Effector memory CD8-positive, alpha-beta T cell (primary cell): ENCODE data around the gene ECM1.
A peak's percentile ranks its signal among the peaks of the same experiment; 100 is the strongest.

Experiments
- ATAC-seq: fragments of 150-1000 bp; cut with Tn5 transposase; replicated peaks from 2 replicates; pipeline ENCODE4 v1.10.0; 2021; ENCODE audit warnings: mild to moderate bottlenecking, moderate library complexity
- DNase-seq, 3 experiments: peaks; one replicate each; pipeline ENCODE4 v3.0.0; 2021
- H3K27ac Mint-ChIP-seq, 2 donors: one replicate each; pipeline ENCODE4 v1.8.0; 2022; ENCODE audit warnings: mild to moderate bottlenecking in 2 of 2, mixed read lengths in 2 of 2, moderate library complexity in 2 of 2
- H3K27me3 Mint-ChIP-seq, 2 donors: one replicate each; pipeline ENCODE4 v1.8.0; 2022; ENCODE audit warnings: mixed read lengths in 2 of 2
- H3K36me3 Mint-ChIP-seq: one replicate; pipeline ENCODE4 v1.8.0; 2022; ENCODE audit warnings: mild to moderate bottlenecking, moderate library complexity, mixed read lengths; ENCODE audit not compliant: insufficient read depth
- H3K4me1 Mint-ChIP-seq, 2 donors: one replicate each; pipeline ENCODE4 v1.8.0; 2022; ENCODE audit warnings: low read depth in 2 of 2, mixed read lengths in 2 of 2
- H3K4me3 Mint-ChIP-seq, 2 donors: one replicate each; pipeline ENCODE4 v1.8.0; 2022; ENCODE audit warnings: mild to moderate bottlenecking in 2 of 2, mixed read lengths in 2 of 2, moderate library complexity in 2 of 2
- H3K9me3 Mint-ChIP-seq, 2 donors: one replicate each; pipeline ENCODE4 v1.8.0; 2022; ENCODE audit warnings: mixed read lengths in 2 of 2

Gene ECM1

GRCh38 chr1:150552128-150552910, 44.4 kb downstream of the ECM1 start:
- peak overlapping the region in 1 of 2 donors; percentile 8 for H3K4me3 Mint-ChIP-seq
- DNase-seq: no peak
- H3K36me3 Mint-ChIP-seq: peaks cover 22% of the 10 kb centered on the region
- no peaks in the 10 kb centered on the region for H3K9me3 Mint-ChIP-seq
- H3K27me3 Mint-ChIP-seq: peaks cover 7 to 13% of the 10 kb centered on the region in 2 donors
- H3K27ac Mint-ChIP-seq: no peak overlapping the region
- peak; percentile 10 for ATAC-seq
- peaks cover 17 to 19% of the 10 kb centered on the region in 2 donors for H3K4me1 Mint-ChIP-seq

- Mint-ChIP-seq H3K27ac (no peak overlapping the region), H3K4me1 (peaks cover 17 to 19% of the 10 kb centered on the region in 2 donors), H3K27me3 (peaks cover 7 to 13% of the 10 kb centered on the region in 2 donors), H3K4me3 (no peak overlapping the region), H3K9me3 (no peaks in the 10 kb centered on the region), H3K36me3 (peaks cover 22% of the 10 kb centered on the region)
- no peak for DNase-seq
- ATAC-seq: no peak
Measured at GRCh38 chr1:150552911-150553289, 45.0 kb downstream of the ECM1 start.

DNA sequence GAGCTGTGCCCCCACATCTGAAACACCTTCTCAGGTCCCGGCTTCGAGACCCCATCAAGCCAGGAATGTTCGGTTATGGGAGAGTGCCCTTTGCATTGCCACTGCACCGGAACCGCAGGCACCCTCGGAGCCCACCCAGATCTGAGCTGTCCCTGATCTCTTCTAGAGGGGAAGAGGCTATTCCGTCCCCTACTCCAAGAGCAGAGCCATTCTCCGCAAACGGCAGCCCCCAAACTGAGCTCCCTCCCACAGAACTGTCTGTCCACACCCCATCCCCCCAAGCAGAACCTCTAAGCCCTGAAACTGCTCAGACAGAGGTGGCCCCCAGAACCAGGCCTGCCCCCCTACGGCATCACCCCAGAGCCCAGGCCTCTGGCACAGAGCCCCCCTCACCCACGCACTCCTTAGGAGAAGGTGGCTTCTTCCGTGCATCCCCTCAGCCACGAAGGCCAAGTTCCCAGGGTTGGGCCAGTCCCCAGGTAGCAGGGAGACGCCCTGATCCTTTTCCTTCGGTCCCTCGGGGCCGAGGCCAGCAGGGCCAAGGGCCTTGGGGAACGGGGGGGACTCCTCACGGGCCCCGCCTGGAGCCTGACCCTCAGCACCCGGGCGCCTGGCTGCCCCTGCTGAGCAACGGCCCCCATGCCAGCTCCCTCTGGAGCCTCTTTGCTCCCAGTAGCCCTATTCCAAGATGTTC, 45.6 kb downstream of the ECM1 start:
- Mint-ChIP-seq H3K27ac (no peak overlapping the region), H3K27me3 (peaks cover 7 to 13% of the 10 kb centered on the region in 2 donors), H3K4me1 (peaks cover 15 to 16% of the 10 kb centered on the region in 2 donors), H3K36me3 (peaks cover 22% of the 10 kb centered on the region), H3K9me3 (no peaks in the 10 kb centered on the region), H3K4me3 (no peak overlapping the region)
- ATAC-seq: no peak
- no peak for DNase-seq

- no peak for ATAC-seq
- Mint-ChIP-seq H3K36me3 (peaks cover 22% of the 10 kb centered on the region), H3K4me1 (peaks cover 15% of the 10 kb centered on the region in 2 donors)
Measured at GRCh38 chr1:150554086-150554452, 46.2 kb downstream of the ECM1 start.

GRCh38 chr1:150555198-150555970, 47.5 kb downstream of the ECM1 start:
- Mint-ChIP-seq H3K27ac (peak overlapping the region in 1 of 2 donors; percentile 51), H3K27me3 (peaks cover 0 to 4% of the 10 kb centered on the region in 2 donors), H3K36me3 (peaks cover 25% of the 10 kb centered on the region), H3K9me3 (no peaks in the 10 kb centered on the region), H3K4me3 (no peak overlapping the region), H3K4me1 (peaks cover 15 to 17% of the 10 kb centered on the region in 2 donors)
- ATAC-seq (no peak), DNase-seq (no peak)

More at GRCh38 chr1:150554086-150554452, 46.2 kb downstream of the ECM1 start:
- Mint-ChIP-seq H3K27me3 (peaks cover 7 to 13% of the 10 kb centered on the region in 2 donors), H3K4me3 (no peak overlapping the region), H3K27ac (no peak overlapping the region), H3K9me3 (no peaks in the 10 kb centered on the region)
- DNase-seq: no peak

GRCh38 chr1:150555971-150556865, 48.3 kb downstream of the ECM1 start:
- ATAC-seq (no peak), DNase-seq (no peak)
- Mint-ChIP-seq H3K4me1 (peaks cover 20 to 23% of the 10 kb centered on the region in 2 donors), H3K27me3 (no peaks in the 10 kb centered on the region), H3K4me3 (no peak overlapping the region), H3K27ac (peak overlapping the region in 1 of 2 donors; percentile 51), H3K36me3 (peaks cover 27% of the 10 kb centered on the region), H3K9me3 (no peaks in the 10 kb centered on the region)

DNA sequence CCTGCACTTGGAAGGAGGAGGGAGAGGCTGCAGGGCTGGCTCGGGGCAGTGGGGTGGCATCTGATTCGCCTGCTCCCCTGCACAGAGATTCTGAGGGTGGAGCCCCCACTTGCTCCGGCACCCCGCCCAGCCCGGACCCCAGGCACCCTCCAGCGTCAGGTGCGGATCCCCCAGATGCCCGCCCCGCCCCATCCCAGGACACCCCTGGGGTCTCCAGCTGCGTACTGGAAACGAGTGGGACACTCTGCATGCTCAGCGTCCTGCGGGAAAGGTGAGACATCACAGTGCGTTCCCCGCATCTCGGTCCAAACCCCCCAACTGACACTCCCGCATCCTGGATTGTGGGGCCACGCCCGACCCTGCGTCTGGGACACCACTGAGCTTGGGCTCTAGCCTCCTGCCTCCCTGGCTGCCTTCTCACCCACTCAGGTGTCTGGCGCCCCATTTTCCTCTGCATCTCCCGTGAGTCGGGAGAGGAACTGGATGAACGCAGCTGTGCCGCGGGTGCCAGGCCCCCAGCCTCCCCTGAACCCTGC, 49.2 kb downstream of the ECM1 start:
- H3K4me3 Mint-ChIP-seq: no peak overlapping the region
- peaks cover 20 to 29% of the 10 kb centered on the region in 2 donors for H3K4me1 Mint-ChIP-seq
- DNase-seq: no peak
- peaks cover 33% of the 10 kb centered on the region for H3K36me3 Mint-ChIP-seq
- H3K9me3 Mint-ChIP-seq: no peaks in the 10 kb centered on the region
- ATAC-seq: no peak
- H3K27ac Mint-ChIP-seq: no peak overlapping the region
- H3K27me3 Mint-ChIP-seq: no peaks in the 10 kb centered on the region

- ATAC-seq: no peak
- Mint-ChIP-seq H3K4me3 (no peak overlapping the region), H3K9me3 (no peaks in the 10 kb centered on the region), H3K36me3 (peaks cover 39% of the 10 kb centered on the region), H3K4me1 (peaks cover 24 to 29% of the 10 kb centered on the region in 2 donors), H3K27me3 (no peaks in the 10 kb centered on the region), H3K27ac (no peak overlapping the region)
- no peak for DNase-seq
Measured at GRCh38 chr1:150557813-150558212, 49.9 kb downstream of the ECM1 start.

DNA sequence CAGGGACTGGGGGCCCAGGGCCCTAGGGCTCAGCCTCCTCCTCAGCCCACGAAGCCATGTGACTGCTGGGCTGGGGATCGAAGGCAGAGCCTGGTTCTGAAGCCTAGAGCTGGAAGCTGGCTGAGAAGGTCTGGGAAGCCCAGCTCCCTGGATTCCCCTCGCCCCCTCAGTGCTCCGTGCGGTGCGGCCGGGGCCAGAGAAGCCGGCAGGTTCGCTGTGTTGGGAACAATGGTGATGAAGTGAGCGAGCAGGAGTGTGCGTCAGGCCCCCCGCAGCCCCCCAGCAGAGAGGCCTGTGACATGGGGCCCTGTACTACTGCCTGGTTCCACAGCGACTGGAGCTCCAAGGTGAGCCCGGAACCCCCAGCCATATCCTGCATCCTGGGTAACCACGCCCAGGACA, 50.4 kb downstream of the ECM1 start:
- Mint-ChIP-seq H3K4me3 (no peak overlapping the region), H3K9me3 (no peaks in the 10 kb centered on the region), H3K36me3 (peaks cover 44% of the 10 kb centered on the region), H3K4me1 (peaks cover 29 to 34% of the 10 kb centered on the region in 2 donors), H3K27ac (no peak overlapping the region), H3K27me3 (no peaks in the 10 kb centered on the region)
- DNase-seq: no peak
- no peak for ATAC-seq

DNA sequence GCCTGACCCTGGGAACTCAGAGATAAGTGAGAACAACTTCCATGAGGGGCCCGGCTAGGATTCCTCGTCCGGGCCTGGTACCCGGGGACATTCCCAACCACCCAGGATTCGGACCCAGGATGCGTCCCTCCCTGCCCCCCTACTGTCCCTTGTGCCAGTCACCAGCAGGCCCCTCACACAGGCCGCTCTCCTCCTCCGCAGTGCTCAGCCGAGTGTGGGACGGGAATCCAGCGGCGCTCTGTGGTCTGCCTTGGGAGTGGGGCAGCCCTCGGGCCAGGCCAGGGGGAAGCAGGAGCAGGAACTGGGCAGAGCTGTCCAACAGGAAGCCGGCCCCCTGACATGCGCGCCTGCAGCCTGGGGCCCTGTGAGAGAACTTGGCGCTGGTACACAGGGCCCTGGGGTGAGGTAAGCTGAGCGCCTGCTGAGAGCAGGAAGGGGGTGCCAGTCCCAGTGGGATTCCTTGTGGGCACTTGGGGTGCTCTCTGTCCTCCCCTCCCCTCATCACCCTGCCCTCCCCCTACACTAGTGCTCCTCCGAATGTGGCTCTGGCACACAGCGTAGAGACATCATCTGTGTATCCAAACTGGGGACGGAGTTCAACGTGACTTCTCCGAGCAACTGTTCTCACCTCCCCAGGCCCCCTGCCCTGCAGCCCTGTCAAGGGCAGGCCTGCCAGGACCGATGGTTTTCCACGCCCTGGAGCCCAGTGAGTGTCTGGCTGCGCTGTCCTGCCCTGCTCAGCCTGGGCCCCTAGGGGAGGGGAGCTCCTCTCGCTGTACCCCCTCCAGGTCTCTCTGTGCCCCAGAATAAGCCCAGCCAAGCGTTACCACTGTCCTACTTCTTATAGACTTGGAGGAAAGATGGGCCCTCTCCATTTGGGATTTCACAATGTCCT, 51.1 kb downstream of the ECM1 start:
- Mint-ChIP-seq H3K27ac (peak overlapping the region in 1 of 2 donors; percentile 99), H3K9me3 (no peaks in the 10 kb centered on the region), H3K4me1 (peaks cover 36 to 41% of the 10 kb centered on the region in 2 donors), H3K27me3 (no peaks in the 10 kb centered on the region), H3K36me3 (peaks cover 51% of the 10 kb centered on the region), H3K4me3 (peak overlapping the region in 1 of 2 donors; percentile 86)
- ATAC-seq (no peak), DNase-seq (no peak)

DNA sequence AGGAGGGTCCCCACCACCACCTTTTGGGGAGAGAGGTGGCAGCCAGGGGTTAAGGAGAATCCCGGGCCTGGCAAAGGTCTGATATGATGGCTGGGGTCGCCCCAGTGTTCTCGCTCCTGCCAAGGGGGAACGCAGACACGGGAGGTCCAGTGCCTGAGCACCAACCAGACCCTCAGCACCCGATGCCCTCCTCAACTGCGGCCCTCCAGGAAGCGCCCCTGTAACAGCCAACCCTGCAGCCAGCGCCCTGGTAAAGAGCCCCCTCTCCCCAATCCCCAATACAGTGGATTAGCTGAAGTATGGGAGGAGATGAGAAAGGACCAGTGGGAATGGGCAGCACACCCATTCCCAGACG, 51.7 kb downstream of the ECM1 start:
- peaks cover 39 to 47% of the 10 kb centered on the region in 2 donors for H3K4me1 Mint-ChIP-seq
- ATAC-seq (no peak), DNase-seq (no peak)
- peak overlapping the region in 1 of 2 donors; percentile 86 for H3K4me3 Mint-ChIP-seq
- H3K27me3 Mint-ChIP-seq: no peaks in the 10 kb centered on the region
- H3K9me3 Mint-ChIP-seq: no peaks in the 10 kb centered on the region
- peaks cover 50% of the 10 kb centered on the region for H3K36me3 Mint-ChIP-seq
- H3K27ac Mint-ChIP-seq: peak overlapping the region in 1 of 2 donors; percentile 99

- Mint-ChIP-seq H3K27ac (peak overlapping the region; percentile 98 to 99), H3K27me3 (no peaks in the 10 kb centered on the region), H3K9me3 (no peaks in the 10 kb centered on the region), H3K4me1 (peaks cover 42 to 50% of the 10 kb centered on the region in 2 donors), H3K36me3 (peaks cover 48% of the 10 kb centered on the region), H3K4me3 (peak overlapping the region; percentile 86 to 93)
- peak; percentile 12 for ATAC-seq
- peak; percentile 71 to 77 (median 75) for DNase-seq
Measured at GRCh38 chr1:150560011-150560438, 52.1 kb downstream of the ECM1 start.
